Fibroblast of villous mesenchyme (primary cell): ENCODE results near the gene PAPPA2. TPM values are rescaled to one million over a fixed set of nuclear protein-coding genes. Genes with fewer than 3 reads are reported as not detected.
A peak's percentile ranks its signal among the peaks of the same experiment; 100 is the strongest.

ENCODE experiments used
- DNase-seq: peaks from one replicate; pipeline ENCODE4 v3.0.0-alpha.2; 2010; ENCODE audit warnings: low read depth
- H3K4me3 ChIP-seq: 2 replicates; pipeline ENCODE4 v1.5.1; 2011; ENCODE audit warnings: low read depth, mild to moderate bottlenecking, low read length
- CTCF ChIP-seq: IDR thresholded peaks from 2 replicates; pipeline ENCODE4 v1.5.1; 2012; ENCODE audit warnings: low read depth, mild to moderate bottlenecking, low read length; ENCODE audit not compliant: insufficient read depth
- total RNA-seq: library from RNA; depleted of rRNA; stranded (reverse); fragments of >200 nt; gene quantifications from 2 replicates; pipeline ENCODE4 v1.2.3, GENCODE V29; 2012

The PAPPA2 gene
- total RNA-seq, 1 donor = 1.3 TPM

GRCh38 chr1:176602388-176603004 is 139.5 kb downstream of the PAPPA2 start:
- TF ChIP-seq CTCF = no peak
- no peak for DNase-seq
- H3K4me3 ChIP-seq = no peak overlapping the region

DNA sequence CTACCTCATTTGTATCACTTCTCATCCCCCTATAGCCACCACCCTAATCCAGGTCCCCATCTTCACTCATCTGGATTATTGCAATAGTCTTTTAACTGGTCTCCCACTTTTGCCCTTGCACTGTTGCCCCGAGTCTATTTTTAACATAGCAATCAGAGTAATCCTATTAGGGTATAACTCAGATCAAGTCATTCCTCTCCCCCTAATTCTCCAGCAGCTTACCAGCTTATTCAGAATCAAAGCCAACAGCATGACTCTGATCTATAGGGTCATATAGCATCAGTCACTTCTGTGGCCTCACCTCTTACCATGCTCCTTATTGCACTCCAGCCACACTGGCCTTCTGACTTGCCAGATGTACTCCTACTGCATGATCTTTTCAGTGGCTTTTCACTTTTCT is 140.7 kb downstream of the PAPPA2 start:
- no peak overlapping the region for H3K4me3 ChIP-seq
- DNase-seq = no peak
- TF ChIP-seq CTCF = no peak

DNA sequence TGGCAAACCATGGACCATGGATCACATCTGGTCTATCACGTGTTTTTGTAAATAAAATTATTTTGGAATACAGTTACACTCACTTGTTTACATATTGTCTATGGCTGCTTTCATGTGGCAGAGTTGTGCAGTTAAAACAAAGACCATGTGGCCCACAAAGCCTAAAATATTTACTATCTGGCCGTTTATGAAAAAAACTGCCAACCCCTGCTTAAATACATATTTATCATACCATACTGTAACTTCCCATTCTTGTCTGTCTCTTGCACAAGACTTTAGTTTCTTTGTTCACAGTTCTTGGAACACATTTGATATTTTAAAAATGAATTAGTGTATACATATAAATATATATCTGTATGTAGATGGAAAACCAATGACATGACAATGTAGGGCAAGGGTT is 141.5 kb downstream of the PAPPA2 start:
- H3K4me3 ChIP-seq = no peak overlapping the region
- peak; percentile 3 for DNase-seq

GRCh38 chr1:176605176-176605575 is 142.2 kb downstream of the PAPPA2 start:
- H3K4me3 ChIP-seq = no peak overlapping the region
- TF ChIP-seq CTCF = no peak
- DNase-seq = no peak

More for the DNA sequence above, 141.5 kb downstream of the PAPPA2 start:
- TF ChIP-seq CTCF = no peak

GRCh38 chr1:176609556-176610408 is 146.8 kb downstream of the PAPPA2 start:
- TF ChIP-seq CTCF = no peak
- no peak for DNase-seq
- H3K4me3 ChIP-seq = no peak overlapping the region

GRCh38 chr1:176612791-176613190 is 149.8 kb downstream of the PAPPA2 start:
- TF ChIP-seq CTCF = no peak
- no peak overlapping the region for H3K4me3 ChIP-seq
- no peak for DNase-seq
